ENCODE results near the gene SLC25A26. TPM values are rescaled to one million over a fixed set of nuclear protein-coding genes. Genes with fewer than 3 reads are reported as not detected.

The SLC25A26 gene
- total RNA-seq, 1 experiment from 2014 or later: 23.8 TPM

DNA sequence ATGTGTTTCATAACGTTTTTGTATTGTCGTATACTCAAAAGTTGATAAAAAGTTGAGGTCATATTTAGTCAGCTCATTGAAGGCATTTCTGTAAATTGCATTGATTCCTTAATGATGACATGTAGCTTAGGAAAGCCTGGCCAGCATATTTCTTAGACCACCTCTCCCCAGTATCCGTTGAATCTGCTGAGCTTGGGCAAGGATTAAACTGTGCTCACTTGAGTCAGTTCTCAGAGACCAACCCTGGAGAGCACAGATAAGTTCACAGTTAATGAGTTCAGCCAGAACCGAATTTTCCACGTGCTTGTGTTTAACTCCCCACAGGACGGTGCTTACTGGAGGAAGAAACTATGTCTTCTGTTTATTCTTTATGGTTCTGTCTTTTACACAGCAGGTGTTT is 132.7 kb downstream of the SLC25A26 start:
- ATAC-seq (no peak), DNase-seq (ENCODE audit: low read depth, low spot score) (no peak)
- Histone ChIP-seq H3K9ac (ENCODE audit: low read length) (no peak overlapping the region), H3K9me2 (ENCODE audit: insufficient read depth) (no peaks in the 10 kb centered on the region), H3K4me1 (ENCODE audit: control insufficient read depth in 1 of 2, insufficient read depth in 2 of 2, low read length in 2 of 2) (no peaks in the 10 kb centered on the region), H3K9me3 (ENCODE audit: control insufficient read depth in 1 of 2, insufficient read depth in 1 of 2, low read depth in 1 of 2, low read length in 2 of 2) (no peaks in the 10 kb centered on the region), H3K79me2 (ENCODE audit: insufficient read depth, low read length) (no peaks in the 10 kb centered on the region), H3K36me3 (ENCODE audit: control insufficient read depth in 1 of 2, insufficient read depth in 2 of 2, low read length in 2 of 2) (no peaks in the 10 kb centered on the region), H4K20me1 (ENCODE audit: insufficient read depth) (no peaks in the 10 kb centered on the region), H3K4me2 (ENCODE audit: low read length) (no peak overlapping the region), H3K27me3 (ENCODE audit: insufficient read depth, low read length) (no peaks in the 10 kb centered on the region), H2AFZ (ENCODE audit: low read depth, low read length, poor library complexity, severe bottlenecking) (no peak overlapping the region), H3K4me3 (replicated peaks in 1 of 2; ENCODE audit: low read depth in 1 of 2, low read length in 2 of 2) (no peak overlapping the region), H3K27ac (ENCODE audit: low read depth, low read length) (no peak overlapping the region)
- RAD21 ChIA-PET (ENCODE audit: low non-redundant PET in 1 of 2, low total read pairs in 2 of 2, uncharacterized antibody in 2 of 2, unreplicated experiment in 2 of 2): no interaction called here
- BruUV-seq (replicated peaks): no TSS peak
- intact Hi-C loops (cut with micrococcal nuclease): no loop called here
- TF ChIP-seq CTCF (IDR thresholded peaks at IDR 0.05 in 2 of 3, conservative IDR thresholded peaks at IDR 0.05 in 1 of 3; ENCODE audit: borderline replicate concordance in 1 of 3, insufficient read depth in 1 of 3, low read depth in 2 of 3, low read length in 2 of 3) (no peak), EZH2 (IDR thresholded peaks at IDR 0.05) (no peak), EZH2phosphoT487 (IDR thresholded peaks at IDR 0.05; ENCODE audit: borderline replicate concordance) (no peak), CEBPB (IDR thresholded peaks at IDR 0.05; ENCODE audit: low read depth) (no peak), ELF1 (IDR thresholded peaks at IDR 0.05; ENCODE audit: borderline replicate concordance, low read depth) (no peak), JUND (IDR thresholded peaks at IDR 0.05) (no peak), POLR2A (IDR thresholded peaks at IDR 0.05; ENCODE audit: borderline replicate concordance, extremely low read depth, insufficient read depth, insufficient read length) (no peak), ZNF274 (IDR thresholded peaks at IDR 0.05; ENCODE audit: low read depth, low read length) (no peak), TCF7L2 (IDR thresholded peaks at IDR 0.05; ENCODE audit: borderline replicate concordance, extremely low read depth, insufficient read depth, insufficient read length) (no peak), CBX3 (IDR thresholded peaks at IDR 0.05; ENCODE audit: low read depth) (no peak), RAD21 (IDR thresholded peaks at IDR 0.05; ENCODE audit: low read depth) (no peak), MAX (IDR thresholded peaks at IDR 0.05) (no peak), SIN3A (IDR thresholded peaks at IDR 0.05; ENCODE audit: low read depth) (no peak), SP1 (IDR thresholded peaks at IDR 0.05; ENCODE audit: low read depth) (no peak), SRF (IDR thresholded peaks at IDR 0.05; ENCODE audit: low read depth) (no peak), YY1 (IDR thresholded peaks at IDR 0.05; ENCODE audit: extremely low read depth, insufficient replicate concordance, low read depth, low read length) (no peak), POLR2AphosphoS5 (IDR thresholded peaks at IDR 0.05; ENCODE audit: low read depth, low read length) (no peak), FOSL1 (IDR thresholded peaks at IDR 0.05; ENCODE audit: low read depth) (no peak), ZFX (IDR thresholded peaks at IDR 0.05) (no peak)
- TF ChIP-seq, protein P1, sequence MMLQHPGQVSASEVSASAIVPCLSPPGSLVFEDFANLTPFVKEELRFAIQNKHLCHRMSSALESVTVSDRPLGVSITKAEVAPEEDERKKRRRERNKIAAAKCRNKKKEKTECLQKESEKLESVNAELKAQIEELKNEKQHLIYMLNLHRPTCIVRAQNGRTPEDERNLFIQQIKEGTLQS (IDR thresholded peaks at IDR 0.05): no peak
- CTCF ChIA-PET: no interaction called here
- POLR2A ChIA-PET: no interaction called here

All from HCT116 (cell line).